GM12878 (cell line): ENCODE measurements around the gene ATP13A5.

ENCODE experiments used
- POLR2A ChIP-seq: IDR thresholded peaks from 2 replicates; pipeline ENCODE4 v1.6.1; 2011; ENCODE audit warnings: low read depth, mild to moderate bottlenecking, low read length
- ZNF274 ChIP-seq: IDR thresholded peaks from one replicate; pipeline ENCODE4 v1.8.0; 2011; ENCODE audit not compliant: insufficient read length, insufficient read depth

- no peak for TF ChIP-seq POLR2A
- no peak for TF ChIP-seq ZNF274
Measured at GRCh38 chr3:193317682-193318300, 60.8 kb downstream of the ATP13A5 start.
